H54 (cell line): ENCODE measurements around the gene PNMA8B.
A peak's percentile ranks its signal among the peaks of the same experiment; 100 is the strongest.
"Not testable (repeated sequence)": the region's sequence is repeated elsewhere in the genome, so short reads cannot be mapped to it uniquely, and the experiment has no call there.

Experiments
- DNase-seq: peaks from one replicate; pipeline ENCODE4 v3.0.0; 2011; ENCODE audit warnings: low spot score, mixed read lengths; ENCODE audit not compliant: insufficient read length
- FAIRE-seq: peaks from 3 replicates; lab custom pipeline; 2011; peaks lifted over from hg19 to GRCh38; lab: Jason Lieb, UNC
- POLR2A ChIP-seq: IDR thresholded peaks from 2 replicates; pipeline ENCODE4 v1.6.1; 2011; ENCODE audit warnings: low read depth, mild to moderate bottlenecking, low read length

Gene PNMA8B

DNA sequence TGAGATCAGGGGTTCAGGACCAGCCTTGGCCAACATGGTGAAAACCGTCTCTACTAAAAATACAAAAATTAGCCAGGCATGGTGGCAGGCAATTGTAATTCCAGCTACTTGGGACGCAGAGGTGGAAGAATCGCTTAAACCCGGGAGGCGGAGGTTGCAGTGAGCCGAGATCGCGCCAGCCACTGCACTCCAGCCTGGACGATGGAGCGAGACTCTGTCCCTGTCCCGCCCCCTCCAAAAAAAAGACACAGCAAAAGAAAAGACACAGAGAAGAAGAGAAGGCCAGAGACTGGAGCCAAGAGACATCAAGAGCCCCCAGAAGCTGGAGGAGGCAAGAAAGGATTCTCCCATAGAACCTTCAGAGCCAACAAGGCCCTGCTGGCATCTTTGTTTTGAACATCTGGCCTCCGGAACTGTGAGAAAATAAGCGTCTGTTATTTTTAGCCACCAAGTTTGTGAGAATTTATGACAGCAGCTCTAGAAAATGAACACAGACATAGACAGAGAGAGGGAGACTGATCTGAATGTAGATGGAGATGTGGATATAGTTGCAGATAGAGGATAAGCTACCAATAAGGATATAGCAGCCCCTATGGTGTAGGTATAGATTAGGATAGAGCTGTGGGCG, 25.7 kb upstream of the PNMA8B start:
- no peak for FAIRE-seq
- DNase-seq = no peak
- no peak for TF ChIP-seq POLR2A

DNA sequence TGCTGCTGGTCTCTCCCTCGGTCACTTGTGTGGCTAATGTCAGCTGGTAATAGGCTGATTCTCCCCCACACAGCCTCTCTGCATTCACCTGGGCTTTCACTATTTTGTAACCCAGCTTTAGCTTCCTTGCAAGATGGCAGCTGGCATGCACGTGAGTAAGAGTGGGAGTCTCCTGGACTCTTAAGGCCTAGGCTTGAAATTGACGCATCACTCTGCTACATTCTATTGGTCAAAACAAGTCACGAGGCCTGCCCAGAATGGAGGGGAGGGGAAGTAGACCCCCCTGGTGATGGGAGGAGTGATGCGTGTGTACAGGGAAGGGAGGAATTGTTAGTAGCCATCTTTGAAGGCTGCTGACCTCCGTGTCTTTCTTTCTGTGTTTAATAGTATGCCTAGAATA, 24.9 kb upstream of the PNMA8B start:
- no peak for DNase-seq
- FAIRE-seq = no peak
- TF ChIP-seq POLR2A = no peak

DNA sequence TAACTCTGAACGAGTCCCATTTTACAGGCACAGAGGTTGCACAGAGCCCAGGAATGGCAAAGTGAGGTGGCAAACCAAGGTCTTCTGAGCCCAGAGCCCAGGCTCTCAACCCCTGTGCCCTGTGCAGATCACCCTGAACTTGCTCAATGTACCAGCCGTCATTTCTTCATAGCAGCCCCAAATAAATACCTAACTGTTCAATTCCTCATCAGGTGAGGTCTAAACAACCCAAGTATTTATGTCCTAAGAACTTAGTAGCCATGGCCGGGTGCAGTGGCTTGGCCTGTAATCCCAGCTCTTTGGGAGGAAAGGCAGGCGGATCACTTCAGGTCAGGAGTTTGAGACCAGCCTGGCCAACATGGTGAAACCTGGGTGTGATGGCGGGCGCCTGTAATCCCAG, 21.8 kb upstream of the PNMA8B start:
- DNase-seq (no peak), FAIRE-seq (no peak)
- no peak for TF ChIP-seq POLR2A

DNA sequence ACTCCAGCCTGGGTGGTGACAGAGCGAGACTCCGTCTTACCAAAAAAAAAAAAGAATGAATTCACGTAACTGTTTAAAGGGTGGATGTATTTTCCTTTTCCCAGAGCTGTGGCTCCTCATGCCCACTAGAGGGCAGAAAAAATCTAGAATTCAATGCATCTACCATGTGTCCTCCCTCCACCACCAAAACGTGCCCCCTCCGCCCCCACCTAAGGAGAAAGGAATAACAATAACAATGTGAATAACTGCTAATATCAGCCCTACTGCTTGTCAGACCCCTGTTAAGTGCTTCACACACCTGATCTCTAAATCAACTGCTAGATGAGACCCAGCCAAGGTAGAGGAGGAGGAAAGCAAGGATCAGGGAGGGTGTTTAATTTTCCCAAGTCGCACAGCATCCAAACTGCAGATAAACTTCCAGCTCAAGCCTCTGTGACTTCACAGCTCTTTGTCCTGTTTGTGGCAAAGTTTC, 20.2 kb upstream of the PNMA8B start:
- TF ChIP-seq POLR2A = no peak
- FAIRE-seq (no peak), DNase-seq (peak; percentile 35)

DNA sequence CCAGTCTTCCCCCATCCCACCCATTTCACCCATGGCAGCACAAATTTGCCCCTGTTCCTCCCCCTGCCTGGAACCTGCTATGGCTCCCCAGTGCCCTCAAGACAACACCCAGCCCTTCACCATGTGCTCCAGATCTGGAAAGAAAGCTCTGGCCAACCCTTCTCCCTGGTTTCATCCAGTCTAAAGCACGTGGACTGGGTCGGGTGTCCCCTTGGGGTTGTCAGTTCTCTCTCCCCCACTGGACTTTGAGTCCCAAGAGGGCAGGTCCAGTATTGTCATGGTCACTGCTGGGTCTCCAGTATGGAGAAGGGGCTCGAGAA, 19.6 kb upstream of the PNMA8B start:
- TF ChIP-seq POLR2A = no peak
- FAIRE-seq (no peak), DNase-seq (no peak)

DNA sequence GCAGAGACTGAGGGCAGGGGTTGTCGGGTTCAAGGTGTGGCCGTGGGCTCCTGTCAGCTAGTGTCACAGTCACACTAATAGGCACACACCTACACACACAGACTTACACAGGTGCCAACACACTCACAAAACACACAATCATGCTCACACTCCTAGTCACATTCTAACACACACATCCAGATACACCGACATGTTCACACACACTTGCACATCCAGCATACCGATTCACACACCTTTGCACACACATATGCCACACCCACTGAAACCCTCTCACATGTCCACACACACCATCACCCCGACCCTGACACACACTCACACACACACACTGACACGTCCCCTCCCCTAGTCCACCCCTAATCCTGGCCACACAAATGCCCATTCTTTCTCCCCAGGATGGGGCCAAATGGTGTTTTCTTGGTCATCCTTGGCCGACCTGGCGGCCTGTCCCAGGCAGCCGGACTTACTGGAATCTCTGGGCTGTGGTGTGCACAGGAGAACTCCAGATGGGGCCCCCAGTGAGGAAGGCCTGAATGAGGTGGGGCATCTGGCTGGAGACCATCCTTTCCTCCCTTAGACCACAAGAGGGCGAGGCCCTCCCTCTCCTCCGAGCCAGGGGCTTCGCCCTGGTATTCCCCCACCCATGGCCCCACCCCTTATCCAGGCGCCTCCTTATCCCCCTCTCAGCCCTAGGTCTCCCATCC, 19.1 kb upstream of the PNMA8B start:
- no peak for FAIRE-seq
- no peak for DNase-seq
- TF ChIP-seq POLR2A = no peak

DNA sequence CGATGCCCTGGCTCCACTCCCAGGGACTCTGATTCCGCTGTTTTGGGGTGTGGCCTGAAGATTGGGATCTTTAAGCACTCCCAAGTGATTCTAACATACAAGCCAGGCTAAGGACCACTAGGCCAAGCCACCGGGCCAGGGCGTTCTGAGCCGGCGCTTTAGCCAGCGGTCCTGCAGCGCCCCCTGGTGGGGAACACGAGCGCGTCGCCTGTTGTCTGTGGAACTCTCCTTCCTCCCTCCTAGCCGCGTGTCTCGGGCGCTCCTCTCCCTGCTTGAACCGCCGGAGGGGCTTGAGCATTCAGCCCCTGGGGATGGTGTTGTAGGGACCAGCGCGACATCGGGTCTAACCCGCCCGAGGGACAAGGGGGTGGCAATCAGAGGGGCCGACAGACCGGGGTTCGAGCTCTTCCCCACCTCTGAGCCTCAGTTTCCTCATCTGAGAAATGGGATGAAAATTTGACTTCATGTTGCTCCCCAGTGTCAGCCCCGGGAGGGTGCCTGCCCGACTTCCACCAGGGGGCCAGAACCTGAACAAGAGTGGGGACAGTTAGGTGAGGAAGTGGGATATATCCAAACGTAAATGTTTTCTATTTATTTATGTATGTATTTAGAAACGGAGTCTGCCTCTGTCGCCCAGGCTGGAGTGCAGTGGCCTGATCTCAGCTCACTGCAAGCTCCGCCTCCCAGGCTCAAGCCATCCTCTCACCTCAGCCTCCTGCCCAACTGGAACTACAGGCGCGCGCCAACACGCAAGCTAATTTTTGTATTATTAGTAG, 18.0 kb upstream of the PNMA8B start:
- DNase-seq (peak; percentile 69), FAIRE-seq (no peak)
- TF ChIP-seq POLR2A = no peak

DNA sequence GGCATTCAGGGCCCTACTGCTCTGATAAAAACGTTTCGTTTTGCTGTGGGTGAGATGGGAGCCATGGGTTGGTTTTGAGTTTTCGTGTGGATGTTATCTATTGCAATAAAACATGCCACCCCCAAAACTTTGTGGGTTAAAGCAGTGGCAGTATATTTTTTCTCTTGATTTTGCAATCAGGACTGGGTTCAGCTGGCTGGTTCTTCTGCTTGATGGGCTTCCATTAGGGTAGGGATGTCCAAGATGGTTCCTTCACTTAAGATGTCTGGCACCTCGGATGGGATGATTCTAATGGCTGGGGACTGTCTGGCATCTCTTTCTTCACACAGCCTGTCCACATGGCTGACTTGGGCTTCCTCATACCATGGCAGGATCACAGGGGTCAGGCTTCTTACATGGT, 15.6 kb upstream of the PNMA8B start:
- no peak for FAIRE-seq
- no peak for DNase-seq
- TF ChIP-seq POLR2A = no peak

DNA sequence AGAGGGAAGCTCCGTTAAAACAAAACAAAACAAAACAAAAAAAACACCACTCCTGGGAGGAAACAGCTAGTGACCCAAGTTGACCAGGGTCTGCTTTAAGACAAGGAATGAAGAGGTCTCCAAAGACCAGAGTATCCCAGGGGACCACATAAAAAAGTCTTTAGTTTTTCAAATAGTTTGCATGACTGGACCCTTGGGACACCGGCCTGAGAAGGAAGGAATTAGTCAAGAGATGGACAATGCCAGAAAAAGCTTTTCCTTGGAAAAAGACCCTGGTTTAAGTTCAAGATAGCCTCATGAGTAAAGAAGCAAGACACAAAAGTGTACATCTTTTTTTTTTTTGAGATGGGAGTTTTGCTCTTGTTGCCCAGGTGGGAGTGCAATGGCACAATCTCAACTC, 12.5 kb upstream of the PNMA8B start:
- no peak for DNase-seq
- no peak for FAIRE-seq

DNA sequence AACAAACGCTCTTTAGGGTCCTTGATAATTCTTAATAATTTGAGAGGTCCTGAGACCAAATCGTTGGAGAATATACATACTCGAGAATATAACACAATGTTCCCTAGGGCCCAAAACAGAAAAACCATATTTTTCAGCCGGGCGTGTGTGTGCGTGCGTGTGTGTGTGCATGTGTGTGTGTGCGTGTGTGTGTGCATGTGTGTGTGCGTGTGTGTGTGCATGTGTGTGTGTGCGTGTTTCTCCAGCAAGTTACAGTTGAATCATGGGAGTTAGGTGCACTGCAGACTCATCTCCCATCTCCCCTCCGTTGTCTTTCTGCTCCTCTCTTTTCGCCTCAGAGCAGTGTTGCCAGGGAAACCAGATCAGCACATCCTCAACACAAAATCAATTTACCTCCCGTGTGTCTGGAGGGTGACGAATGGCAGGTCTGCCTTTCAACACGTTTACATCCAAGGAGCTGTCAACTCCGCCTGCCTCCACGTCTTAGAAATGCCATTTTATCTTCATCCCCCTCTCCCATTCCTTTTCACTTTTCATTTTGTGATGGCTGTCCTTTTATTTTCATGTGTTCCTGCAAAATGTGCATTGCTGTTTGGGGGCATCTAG, 8.3 kb upstream of the PNMA8B start:
- FAIRE-seq = no peak
- DNase-seq = no peak
- TF ChIP-seq POLR2A = no peak

More for the DNA sequence above, 12.5 kb upstream of the PNMA8B start:
- TF ChIP-seq POLR2A = no peak

DNA sequence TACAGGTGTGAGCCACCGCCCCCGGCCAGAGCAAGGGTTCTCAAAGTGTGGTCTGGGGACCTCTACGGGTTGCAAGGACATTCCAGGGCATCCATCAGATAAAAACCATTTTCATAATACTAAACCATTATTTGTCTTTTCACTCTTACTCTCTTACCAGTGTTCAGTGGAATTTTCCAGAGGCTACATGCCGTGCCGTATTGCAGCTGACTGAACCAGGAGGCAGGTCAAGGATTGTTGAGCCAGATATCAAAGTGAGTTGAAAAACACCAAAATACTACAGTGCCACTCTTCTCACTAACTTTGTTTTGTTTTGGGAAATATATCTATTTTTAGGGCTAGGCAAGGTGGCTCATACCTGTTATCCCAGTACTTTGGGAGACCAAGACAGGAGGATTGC, 7.2 kb upstream of the PNMA8B start:
- FAIRE-seq (no peak), DNase-seq (no peak)
- no peak for TF ChIP-seq POLR2A

DNA sequence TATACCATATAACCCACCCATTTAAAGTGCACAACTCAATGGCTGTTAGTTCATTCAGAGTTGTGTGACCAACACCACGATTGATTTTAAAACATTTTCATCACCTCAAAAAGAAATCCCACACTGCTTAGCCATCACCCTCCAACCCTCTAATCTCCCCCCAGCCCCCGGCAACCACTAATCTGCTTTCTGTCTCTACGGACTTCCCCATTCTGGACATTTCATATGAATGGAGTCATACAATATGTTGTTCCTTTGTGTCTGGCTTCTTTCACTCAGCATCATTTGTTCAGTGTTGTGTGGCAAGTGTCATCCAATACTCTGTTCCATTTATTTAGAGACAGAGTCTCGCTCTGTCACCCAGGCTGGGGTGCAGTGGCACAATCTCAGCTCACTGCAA, 4.0 kb upstream of the PNMA8B start:
- TF ChIP-seq POLR2A = no peak
- no peak for FAIRE-seq
- DNase-seq = no peak

DNA sequence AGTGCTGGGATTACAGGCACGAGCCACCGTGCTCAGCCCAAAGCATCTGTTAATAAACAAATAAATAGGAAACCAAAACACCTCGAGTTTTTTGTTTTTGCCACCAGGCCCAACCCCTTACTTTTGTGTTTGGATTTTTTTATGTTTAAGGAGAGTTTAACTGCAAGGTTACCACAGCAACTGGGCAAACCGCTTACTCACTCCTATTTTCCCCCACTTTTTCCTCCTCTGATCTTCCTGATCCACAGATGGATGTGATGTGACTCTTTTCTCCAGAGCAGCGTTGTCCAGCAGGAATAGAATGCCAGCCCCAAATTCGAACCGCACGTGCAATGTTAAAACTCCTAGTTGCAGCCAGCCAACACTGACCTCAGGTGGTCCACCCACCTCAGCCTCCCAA, 2.1 kb upstream of the PNMA8B start:
- FAIRE-seq (no peak), DNase-seq (no peak)
- no peak for TF ChIP-seq POLR2A

DNA sequence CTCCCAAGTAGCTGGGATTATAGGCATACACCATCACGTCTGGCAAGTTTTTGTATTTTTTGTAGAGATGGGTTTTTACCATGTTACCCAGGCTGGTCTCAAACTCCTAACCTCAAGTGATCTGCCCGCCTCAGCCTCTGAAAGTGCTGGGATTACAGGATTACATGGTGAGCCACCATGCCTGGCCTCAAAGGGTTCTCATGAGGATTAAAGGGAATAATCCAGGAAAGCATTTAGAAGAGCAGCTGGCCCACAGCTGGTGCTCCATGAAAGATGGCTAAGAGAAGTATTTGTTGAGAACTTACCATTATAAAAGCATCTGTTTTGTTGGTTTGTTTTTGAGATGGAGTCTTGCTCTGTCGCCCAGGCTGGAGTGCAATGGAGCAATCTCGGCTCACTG, 1.2 kb upstream of the PNMA8B start:
- FAIRE-seq, DNase-seq: not testable (repeated sequence)
